Fibroblast of lung (primary cell): ENCODE data around the gene ZNF609. TPM values are rescaled to one million over a fixed set of nuclear protein-coding genes. Genes with fewer than 3 reads are reported as not detected.

ENCODE experiments used
- DNase-seq, 2 donors: peaks; one replicate each; pipeline versions ENCODE4 v3.0.0 to v3.0.0-alpha.2; 2010; ENCODE audit warnings: low read depth in 2 of 2
- H2AFZ ChIP-seq: 2 replicates; pipeline ENCODE4 v1.5.1; 2012; ENCODE audit warnings: low read length, control low read depth, inconsistent platforms
- H3K27ac ChIP-seq: 2 replicates; pipeline ENCODE4 v1.5.1; 2011; ENCODE audit warnings: low read length, control low read depth; ENCODE audit not compliant: insufficient read depth
- H3K27me3 ChIP-seq: 2 replicates; pipeline ENCODE4 v1.5.1; 2011; ENCODE audit warnings: mild to moderate bottlenecking, low read length; ENCODE audit not compliant: control insufficient read depth, insufficient read depth
- H3K36me3 ChIP-seq: 2 replicates; pipeline ENCODE4 v1.5.1; 2011; ENCODE audit warnings: low read length; ENCODE audit not compliant: control insufficient read depth, insufficient read depth
- H3K4me1 ChIP-seq: 2 replicates; pipeline ENCODE4 v1.5.1; 2011; ENCODE audit warnings: low read length; ENCODE audit not compliant: control insufficient read depth, insufficient read depth; ENCODE audit errors: extremely low read depth
- H3K4me2 ChIP-seq: 2 replicates; pipeline ENCODE4 v1.5.1; 2011; ENCODE audit warnings: low read length, control low read depth; ENCODE audit not compliant: insufficient read depth; ENCODE audit errors: extremely low read depth
- H3K4me3 ChIP-seq, 4 experiments: fragments of 200-600 bp in 1 of 4; sonication (generic) in 1 of 4; replicated peaks in 1 of 4; 2 replicates each; pipeline ENCODE4 v1.5.1; 2011 to 2016; ENCODE audit warnings: low read length in 4 of 4, low read depth in 3 of 4, mild to moderate bottlenecking in 3 of 4, control low read depth in 2 of 4, inconsistent platforms in 1 of 4, mixed read lengths in 1 of 4; ENCODE audit not compliant: insufficient read depth in 1 of 4; ENCODE audit errors: control extremely low read depth in 1 of 4
- H3K79me2 ChIP-seq: 2 replicates; pipeline ENCODE4 v1.5.1; 2012; ENCODE audit warnings: mild to moderate bottlenecking, low read length, inconsistent platforms; ENCODE audit not compliant: control insufficient read depth, insufficient read depth
- H3K9ac ChIP-seq: 2 replicates; pipeline ENCODE4 v1.5.1; 2011; ENCODE audit warnings: mild to moderate bottlenecking, low read length, control low read depth; ENCODE audit not compliant: insufficient read depth
- H3K9me3 ChIP-seq: 2 replicates; pipeline ENCODE4 v1.5.1; 2012; ENCODE audit warnings: low read depth, low read length; ENCODE audit not compliant: control insufficient read depth, insufficient read depth
- H4K20me1 ChIP-seq: 2 replicates; pipeline ENCODE4 v1.5.1; 2011; ENCODE audit warnings: low read length; ENCODE audit not compliant: control insufficient read depth, insufficient read depth; ENCODE audit errors: extremely low read depth
- CTCF ChIP-seq, 2 donors: IDR thresholded peaks in 1 of 2; conservative IDR thresholded peaks in 1 of 2; 1 replicate in 1 of 2; 2 replicates in 1 of 2; pipeline ENCODE4 v1.5.1; 2011 to 2012; ENCODE audit warnings: low read length in 2 of 2, control low read depth in 1 of 2, inconsistent platforms in 1 of 2, low read depth in 1 of 2, mild to moderate bottlenecking in 1 of 2
- EZH2 ChIP-seq: IDR thresholded peaks from 2 replicates; pipeline ENCODE4 v1.5.1; 2012; ENCODE audit warnings: low read length, control low read depth, mild to moderate bottlenecking; ENCODE audit errors: missing control alignments
- polyA plus RNA-seq, 2 donors: library from polyadenylated mRNA; depleted of rRNA in 1 of 2; stranded (reverse) in 1 of 2; unstranded in 1 of 2; fragments of >200 nt; gene quantifications; 2 replicates each; pipeline ENCODE4 v1.2.1, GENCODE V29; 2011 to 2012; ENCODE audit warnings: missing spikeins in 1 of 2
- total RNA-seq: library from RNA; depleted of rRNA; stranded (reverse); fragments of >200 nt; gene quantifications from 2 replicates; pipeline ENCODE4 v1.2.1, GENCODE V29; 2014

Gene ZNF609
- total and polyA plus RNA-seq, 2 donors (not counting 1 experiment from before 2014, with no cell fraction given), result 10.8 to 14.7 TPM

DNA sequence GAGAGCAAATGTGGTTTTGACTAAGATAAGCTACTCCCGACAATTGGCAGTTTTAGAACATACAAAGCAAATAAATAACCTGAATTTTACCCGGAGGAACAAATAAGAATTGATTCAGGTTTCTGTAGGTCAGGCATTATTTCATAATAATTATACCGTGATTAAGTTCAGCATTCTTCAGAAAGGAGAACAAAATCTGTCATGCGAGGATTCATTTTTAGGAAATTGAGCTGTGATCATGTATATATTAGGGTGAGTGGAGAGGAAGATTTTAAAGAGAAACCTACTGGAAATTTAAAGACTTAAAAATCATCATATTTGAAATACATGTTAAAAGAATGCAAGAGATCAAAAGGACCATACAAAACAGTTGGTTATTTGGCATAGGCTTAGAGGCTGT is 20.5 kb downstream of the ZNF609 start:
- H3K27ac ChIP-seq, result no peak overlapping the region
- TF ChIP-seq CTCF (conservative IDR thresholded peaks at IDR 0.05 in 1 of 2, IDR thresholded peaks at IDR 0.05 in 1 of 2; ENCODE audit: low read depth in 1 of 2, low read length in 2 of 2), result no peak
- no peak for TF ChIP-seq EZH2
- no peaks in the 10 kb centered on the region for H3K36me3 ChIP-seq
- no peaks in the 10 kb centered on the region for H3K27me3 ChIP-seq
- no peak overlapping the region for H3K9ac ChIP-seq
- no peaks in the 10 kb centered on the region for H3K4me1 ChIP-seq
- no peak overlapping the region for H3K4me2 ChIP-seq
- H2AFZ ChIP-seq, result no peak overlapping the region
- peaks cover 15% of the 10 kb centered on the region for H3K79me2 ChIP-seq
- H4K20me1 ChIP-seq, result no peaks in the 10 kb centered on the region
- no peak overlapping the region for H3K4me3 ChIP-seq
- no peaks in the 10 kb centered on the region for H3K9me3 ChIP-seq
- no peak for DNase-seq

- H3K4me3 ChIP-seq, result no peak overlapping the region
- no peak overlapping the region for H3K9ac ChIP-seq
- H3K9me3 ChIP-seq, result no peaks in the 10 kb centered on the region
- no peaks in the 10 kb centered on the region for H3K4me1 ChIP-seq
- H2AFZ ChIP-seq, result no peak overlapping the region
- no peak for DNase-seq
- no peaks in the 10 kb centered on the region for H3K36me3 ChIP-seq
- peaks cover 9% of the 10 kb centered on the region for H3K79me2 ChIP-seq
- H4K20me1 ChIP-seq, result no peaks in the 10 kb centered on the region
- no peak overlapping the region for H3K4me2 ChIP-seq
- no peak overlapping the region for H3K27ac ChIP-seq
- H3K27me3 ChIP-seq, result no peaks in the 10 kb centered on the region
- no peak for TF ChIP-seq CTCF (conservative IDR thresholded peaks at IDR 0.05 in 1 of 2, IDR thresholded peaks at IDR 0.05 in 1 of 2; ENCODE audit: low read depth in 1 of 2, low read length in 2 of 2)
- TF ChIP-seq EZH2, result no peak
These were observed 23.4 kb downstream of the ZNF609 start for GRCh38 chr15:64483749-64484148.

- no peaks in the 10 kb centered on the region for H4K20me1 ChIP-seq
- no peak overlapping the region for H3K9ac ChIP-seq
- peaks cover 7% of the 10 kb centered on the region for H3K79me2 ChIP-seq
- TF ChIP-seq CTCF (conservative IDR thresholded peaks at IDR 0.05 in 1 of 2, IDR thresholded peaks at IDR 0.05 in 1 of 2; ENCODE audit: low read depth in 1 of 2, low read length in 2 of 2) (no peak), EZH2 (no peak)
- H3K36me3 ChIP-seq, result no peaks in the 10 kb centered on the region
- H3K9me3 ChIP-seq, result no peaks in the 10 kb centered on the region
- H3K4me3 ChIP-seq, result no peak overlapping the region
- H3K27ac ChIP-seq, result no peak overlapping the region
- no peak overlapping the region for H3K4me2 ChIP-seq
- H2AFZ ChIP-seq, result no peak overlapping the region
- no peaks in the 10 kb centered on the region for H3K27me3 ChIP-seq
- no peak for DNase-seq
- H3K4me1 ChIP-seq, result no peaks in the 10 kb centered on the region
These were observed 25.4 kb downstream of the ZNF609 start for GRCh38 chr15:64485796-64486195.
